T-helper 9 cell (primary cell): ENCODE measurements around the gene DYNLT5.
A peak's percentile ranks its signal among the peaks of the same experiment; 100 is the strongest.
"Not testable (repeated sequence)": the region's sequence is repeated elsewhere in the genome, so short reads cannot be mapped to it uniquely, and the experiment has no call there.

Experiments
- DNase-seq: peaks from one replicate; pipeline ENCODE4 v3.0.0-alpha.2; 2020

DYNLT5 gene

GRCh38 chr1:66751160-66751559 is 1.1 kb upstream of the DYNLT5 start:
- no peak for DNase-seq

DNA sequence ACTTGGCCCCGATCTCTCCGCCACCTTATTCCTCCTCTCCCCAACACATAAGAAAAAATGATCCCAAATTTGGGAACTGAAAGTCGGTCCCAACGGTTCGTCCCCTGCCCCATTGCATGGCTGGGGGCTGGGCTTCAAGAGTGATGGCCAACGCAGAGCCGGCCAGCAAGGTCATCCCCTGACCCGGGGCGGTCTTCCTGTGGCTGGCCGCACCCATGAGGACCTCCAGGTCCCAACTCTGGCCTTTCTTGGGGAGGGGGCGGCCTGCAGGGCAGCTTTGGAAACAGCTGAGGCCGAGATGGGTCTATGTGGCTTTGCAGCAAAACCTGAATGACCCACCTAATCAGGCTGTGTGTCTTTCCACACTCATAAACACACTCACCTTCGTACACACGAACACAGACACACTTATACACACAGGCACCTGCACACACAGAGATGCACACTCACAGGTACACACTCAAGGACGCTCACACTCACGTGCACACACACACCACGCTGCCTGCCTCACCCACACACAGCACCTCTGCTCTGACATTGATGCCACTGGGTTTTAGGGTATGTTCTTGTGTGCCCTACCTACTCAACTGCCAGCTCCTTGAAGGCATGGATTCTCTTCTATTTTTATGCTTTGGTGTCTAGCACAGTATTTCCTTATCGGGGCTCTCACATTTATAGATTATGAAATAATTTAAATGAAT is 562 bp downstream of the DYNLT5 start:
- no peak for DNase-seq

DNA sequence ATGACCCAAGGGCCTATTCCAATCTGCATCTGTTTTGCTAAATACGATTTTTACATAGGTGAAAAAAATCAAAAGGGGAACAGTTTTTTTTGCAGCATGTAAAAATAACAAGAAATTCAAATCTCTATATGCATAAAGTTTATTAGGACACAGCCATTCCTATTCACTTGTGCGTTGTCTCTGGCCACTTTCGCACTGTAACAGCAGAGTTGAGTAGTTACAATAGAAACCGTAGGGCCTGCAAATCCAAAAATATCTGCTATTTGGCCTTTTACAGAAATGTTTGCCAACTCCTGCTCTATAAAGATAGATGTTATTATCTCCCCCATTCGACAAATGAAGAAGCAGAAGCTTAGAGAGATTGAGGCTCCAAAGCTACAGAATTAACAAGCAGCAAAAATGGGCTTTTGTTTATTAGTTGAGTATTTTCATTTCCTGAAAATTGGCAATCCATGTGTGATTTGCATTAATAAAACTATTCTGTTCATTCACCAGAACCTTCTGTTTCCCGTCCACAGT is 5.5 kb downstream of the DYNLT5 start:
- no peak for DNase-seq

DNA sequence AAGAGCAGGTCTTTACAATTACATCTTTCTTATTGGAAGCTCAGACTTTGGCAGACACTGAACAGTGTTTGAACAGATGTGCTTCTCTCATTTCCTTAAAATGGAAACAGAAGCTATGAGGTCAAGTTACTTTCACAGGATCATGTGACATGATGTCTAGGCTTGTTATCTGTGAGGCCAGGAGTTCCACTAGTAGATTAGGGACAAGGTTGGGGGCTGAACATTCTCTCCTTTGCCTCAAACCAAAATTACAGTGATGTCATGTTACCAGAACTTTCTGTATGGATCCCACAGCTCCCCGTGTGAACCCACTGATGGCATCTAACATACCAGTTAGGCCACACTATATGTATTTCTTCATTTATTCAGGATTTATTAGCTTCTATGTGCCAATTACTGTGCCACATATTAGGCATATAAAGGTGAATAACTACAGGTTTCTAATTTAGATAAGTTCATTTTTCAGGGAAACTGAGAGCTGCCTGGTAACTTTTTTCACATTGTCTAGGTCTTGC is 6.0 kb downstream of the DYNLT5 start:
- DNase-seq, result no peak

DNA sequence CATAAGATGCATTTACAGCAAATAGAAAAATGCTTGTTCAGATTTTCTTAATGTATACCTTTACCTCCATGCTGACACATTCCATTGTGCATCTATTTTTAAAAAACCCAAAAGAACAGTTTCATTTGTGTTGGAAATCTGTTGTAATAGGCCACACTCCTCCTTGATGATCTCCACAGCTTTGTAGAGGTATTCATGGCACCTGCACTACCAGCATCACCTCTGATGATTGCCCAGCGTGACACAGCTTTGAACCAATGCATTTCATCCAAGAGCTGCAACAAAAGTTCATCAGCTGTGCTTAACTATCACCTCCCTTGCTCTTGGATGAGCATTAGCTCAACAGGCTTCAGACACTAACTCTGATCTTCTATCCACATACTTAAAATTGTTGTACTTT is 8.2 kb downstream of the DYNLT5 start:
- DNase-seq, result no peak

- DNase-seq, result no peak
These were observed 9.0 kb downstream of the DYNLT5 start for GRCh38 chr1:66761221-66761620.

- peak; percentile 15 for DNase-seq
These were observed 12.8 kb downstream of the DYNLT5 start for GRCh38 chr1:66764994-66765578.

- DNase-seq, result no peak
These were observed 15.4 kb downstream of the DYNLT5 start for GRCh38 chr1:66767626-66768025.

DNA sequence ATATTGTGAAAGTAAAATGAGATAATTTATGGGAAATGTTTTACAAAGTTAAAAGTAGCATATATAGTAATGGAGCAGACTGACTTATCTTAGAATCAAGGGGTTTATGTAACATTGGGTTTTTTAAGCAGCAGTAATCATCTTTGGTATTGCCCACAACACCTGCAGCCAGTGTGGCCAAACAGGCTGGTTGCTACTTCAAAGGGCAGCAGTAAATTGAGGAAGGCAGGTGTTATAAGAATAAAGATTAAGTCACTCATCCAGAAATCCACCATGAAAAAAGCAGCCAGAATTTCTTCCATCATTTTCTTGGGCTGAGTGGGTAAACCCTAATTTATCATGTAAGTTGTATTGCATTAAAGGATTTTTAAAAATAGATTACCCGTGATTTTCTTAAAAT is 16.7 kb downstream of the DYNLT5 start:
- DNase-seq, result no peak

DNA sequence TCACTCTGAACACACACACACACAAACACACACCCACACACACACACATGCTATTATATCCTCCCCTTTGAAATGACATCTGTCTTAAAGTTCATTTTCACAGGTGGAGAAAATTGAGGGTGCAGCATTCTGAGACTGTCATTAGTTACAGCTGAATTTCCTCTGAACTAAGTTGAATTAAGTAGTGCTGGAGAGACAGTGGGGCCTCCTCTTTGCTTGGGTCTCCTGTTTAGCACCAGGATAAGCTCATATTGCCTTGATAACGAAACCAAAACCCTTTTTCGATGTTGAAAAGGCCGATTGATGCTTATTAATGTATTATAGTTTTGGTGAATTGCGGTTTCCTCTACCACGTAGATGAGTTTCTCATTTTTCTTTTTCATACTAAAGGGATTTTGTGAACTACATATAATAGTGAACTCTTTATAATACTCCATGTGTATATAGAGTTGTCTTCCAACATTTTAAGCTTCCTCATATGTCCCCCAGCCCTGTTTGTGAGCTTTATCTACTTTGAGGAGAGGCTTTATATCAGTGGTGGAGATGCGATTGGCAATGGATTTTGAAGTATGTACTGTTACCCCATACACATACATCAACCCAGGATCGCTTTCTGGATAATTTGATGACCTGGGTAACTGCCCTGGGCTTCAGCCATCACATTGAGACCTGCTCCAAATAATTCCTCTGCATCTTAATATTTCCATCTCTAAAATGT is 17.4 kb downstream of the DYNLT5 start:
- DNase-seq, result no peak

- DNase-seq, result no peak
These were observed 18.0 kb downstream of the DYNLT5 start for GRCh38 chr1:66770240-66770639.

DNA sequence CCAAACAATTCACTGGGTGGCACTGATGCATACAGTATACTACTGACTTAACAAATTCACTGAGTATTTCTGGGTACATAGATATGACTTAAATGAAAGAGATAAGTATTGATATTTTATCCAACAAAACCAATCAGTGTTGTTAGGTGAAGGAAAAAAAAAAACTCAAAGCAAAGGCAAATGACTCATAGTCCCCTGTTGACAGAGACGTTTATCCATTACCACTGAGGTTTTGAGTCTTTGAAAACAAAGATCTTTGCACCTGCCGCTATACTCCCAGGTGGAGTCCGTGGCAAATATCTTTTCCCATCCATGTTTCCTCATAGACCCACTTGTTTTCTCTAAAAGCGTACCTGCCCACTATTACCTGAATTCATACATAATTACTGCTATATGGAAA is 18.4 kb downstream of the DYNLT5 start:
- no peak for DNase-seq

DNA sequence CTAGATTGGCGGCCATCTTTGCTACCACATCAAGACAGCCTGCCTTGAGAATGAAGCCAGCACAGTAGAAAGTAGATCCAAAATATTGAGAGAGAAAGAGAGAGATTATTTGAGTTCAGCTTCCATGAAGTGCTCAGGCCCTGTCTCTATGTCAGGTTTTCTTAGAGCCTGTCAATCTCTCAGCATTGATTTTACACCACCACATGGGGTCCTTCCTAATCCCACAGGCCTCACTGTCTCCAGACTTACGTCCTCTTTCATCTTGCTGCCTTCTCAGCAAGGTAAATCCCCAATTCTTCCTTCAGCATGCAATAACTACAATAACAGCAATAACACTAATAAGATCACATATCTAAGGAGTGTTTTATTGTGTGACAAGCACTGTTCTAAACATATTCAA is 21.0 kb downstream of the DYNLT5 start:
- no peak for DNase-seq

GRCh38 chr1:66774438-66774837 is 22.2 kb downstream of the DYNLT5 start:
- DNase-seq, result no peak

DNA sequence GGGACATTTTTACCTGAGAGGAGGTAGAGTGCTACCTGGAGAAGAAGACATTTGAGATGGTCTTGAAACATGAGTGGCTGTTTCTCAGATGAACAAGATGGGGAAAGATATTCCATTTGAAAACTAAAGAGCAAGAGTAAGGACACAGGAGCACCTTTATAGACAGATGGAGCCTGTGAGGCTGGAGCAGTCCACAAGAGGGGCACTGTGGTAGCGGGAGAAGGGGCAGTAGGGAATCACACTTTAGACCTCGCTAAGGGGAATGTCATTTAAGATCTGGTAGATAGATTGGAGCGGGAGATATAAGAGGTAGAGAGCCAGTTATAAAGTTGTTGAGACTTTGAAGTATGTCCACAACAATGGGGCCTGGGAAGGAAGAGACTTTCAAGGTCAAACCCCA is 23.4 kb downstream of the DYNLT5 start:
- DNase-seq, result no peak

GRCh38 chr1:66777831-66778230 is 25.6 kb downstream of the DYNLT5 start:
- no peak for DNase-seq

- no peak for DNase-seq
These were observed 26.0 kb downstream of the DYNLT5 start for GRCh38 chr1:66778266-66778665.

DNA sequence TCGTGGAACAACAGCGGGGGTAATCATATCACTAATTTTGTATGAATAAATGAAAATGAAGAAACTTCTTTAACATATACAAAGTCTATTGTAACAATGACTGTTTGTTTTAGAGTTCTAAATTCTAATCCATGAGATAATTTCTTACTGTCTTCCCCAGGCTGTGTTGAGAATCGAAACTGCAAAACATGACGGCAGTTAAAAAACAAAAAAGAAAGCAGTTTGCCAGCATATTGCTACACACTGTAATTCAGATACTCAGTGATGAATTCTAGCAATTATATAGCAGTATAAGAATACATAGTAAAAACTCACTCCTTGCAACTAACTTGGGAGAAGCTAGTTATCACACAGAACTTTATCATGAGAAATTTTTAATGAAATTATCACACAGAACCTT is 26.7 kb downstream of the DYNLT5 start:
- no peak for DNase-seq

- DNase-seq, result no peak
These were observed 27.3 kb downstream of the DYNLT5 start for GRCh38 chr1:66779475-66780078.

- DNase-seq, result not testable (repeated sequence)
These were observed 33.5 kb downstream of the DYNLT5 start for GRCh38 chr1:66785800-66786199.

DNA sequence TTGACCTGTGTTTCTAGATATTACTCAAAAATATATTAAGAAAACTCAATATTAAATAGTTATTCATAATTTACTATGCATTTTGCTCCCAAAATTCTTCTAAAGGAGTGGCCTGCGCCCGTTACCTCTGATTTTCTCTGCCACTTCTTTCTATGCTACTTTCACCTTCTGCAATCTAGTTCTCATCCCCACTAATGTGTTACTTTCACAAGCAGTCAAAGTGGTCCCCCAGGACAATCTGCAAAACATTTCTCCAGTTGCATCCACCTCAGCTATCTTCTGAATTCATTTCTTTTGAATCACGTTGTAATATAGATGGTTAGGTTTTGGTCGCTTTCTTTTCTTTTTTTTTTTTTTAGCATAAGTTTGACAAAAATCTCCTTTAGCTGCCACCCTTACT is 35.4 kb downstream of the DYNLT5 start:
- no peak for DNase-seq

GRCh38 chr1:66788231-66788939 is 36.1 kb downstream of the DYNLT5 start:
- no peak for DNase-seq
